Endothelial cell of umbilical vein (primary cell): ENCODE results near the gene POGZ. TPM values are rescaled to one million over a fixed set of nuclear protein-coding genes. Genes with fewer than 3 reads are reported as not detected.

ENCODE experiments used
- BruUV-seq: library from RNA; stranded (reverse); fragments of 400-500 nt; replicated peaks from 2 replicates; lab custom pipeline; 2021; lab: Mats Ljungman, UMichigan
- CTCF ChIA-PET: fragments of 300-600, 350-600 bp; sonication (Branson Sonifier 250); formaldehyde crosslinking; loops from one replicate; lab custom pipeline; 2021; ENCODE audit warnings: antibody characterized with exemption, inconsistent platforms; lab: Charles Lee
- POLR2A ChIA-PET: fragments of 300-600, 350-600 bp; sonication (Branson Sonifier 250); formaldehyde crosslinking; loops from one replicate; lab custom pipeline; 2021; ENCODE audit warnings: antibody characterized with exemption, inconsistent platforms; lab: Charles Lee
- DNase-seq: peaks from one replicate; pipeline ENCODE4 v3.0.0-alpha.2; 2011; ENCODE audit warnings: low read depth, low spot score
- FAIRE-seq: peaks from 2 replicates; lab custom pipeline; 2011; peaks lifted over from hg19 to GRCh38; lab: Jason Lieb, UNC
- H2AFZ ChIP-seq: 2 replicates; pipeline ENCODE4 v1.6.0; 2012; ENCODE audit warnings: low read depth, low read length, control low read depth, inconsistent platforms
- H3K27ac ChIP-seq: 2 replicates; pipeline ENCODE4 v1.5.1; 2011; ENCODE audit warnings: low read depth, mild to moderate bottlenecking, control low read depth, low read length, moderate library complexity; ENCODE audit not compliant: insufficient read depth
- H3K27me3 ChIP-seq, 2 experiments: 2 replicates each; pipeline versions ENCODE4 v1.6.0 to v1.6.1; 2011; ENCODE audit warnings: low read length in 2 of 2, mixed read lengths in 1 of 2; ENCODE audit not compliant: control insufficient read depth in 2 of 2, insufficient read depth in 2 of 2
- H3K36me3 ChIP-seq, 2 experiments: 2 replicates in 1 of 2; 3 replicates in 1 of 2; pipeline ENCODE4 v1.5.1; 2011; ENCODE audit warnings: low read length in 2 of 2, mild to moderate bottlenecking in 1 of 2, moderate library complexity in 1 of 2; ENCODE audit not compliant: control insufficient read depth in 2 of 2, insufficient read depth in 2 of 2; ENCODE audit errors: extremely low read depth in 1 of 2
- H3K4me1 ChIP-seq: 3 replicates; pipeline ENCODE4 v1.5.1; 2011; ENCODE audit warnings: mild to moderate bottlenecking, low read length; ENCODE audit not compliant: control insufficient read depth, insufficient read depth; ENCODE audit errors: extremely low read depth
- H3K4me2 ChIP-seq: 2 replicates; pipeline ENCODE4 v1.6.1; 2011; ENCODE audit warnings: low read length, control low read depth, mixed read lengths; ENCODE audit not compliant: insufficient read depth
- H3K4me3 ChIP-seq, 3 experiments: fragments of 200-600 bp in 1 of 3; sonication (generic), shearing (Covaris generic) in 1 of 3; replicated peaks in 1 of 3; 2 replicates each; pipeline ENCODE4 v1.5.1; 2011 to 2016; ENCODE audit warnings: control low read depth in 3 of 3, low read length in 3 of 3, mild to moderate bottlenecking in 2 of 3, inconsistent platforms in 1 of 3, low read depth in 1 of 3, moderate library complexity in 1 of 3; ENCODE audit not compliant: insufficient read depth in 1 of 3
- H3K79me2 ChIP-seq: 2 replicates; pipeline ENCODE4 v1.6.0; 2012; ENCODE audit warnings: low read length, inconsistent platforms; ENCODE audit not compliant: control insufficient read depth, insufficient read depth
- H3K9ac ChIP-seq: replicated peaks from 2 replicates; pipeline ENCODE3; 2011; ENCODE audit warnings: low read length, control low read depth; ENCODE audit not compliant: insufficient read depth; ENCODE audit errors: extremely low read depth
- H3K9me1 ChIP-seq: replicated peaks from 3 replicates; pipeline ENCODE4 v1.6.0; 2011; ENCODE audit warnings: mild to moderate bottlenecking, low read length; ENCODE audit not compliant: control insufficient read depth, insufficient read depth; ENCODE audit errors: extremely low read depth
- H3K9me3 ChIP-seq: replicated peaks from 2 replicates; pipeline ENCODE4 v1.5.1; 2012; ENCODE audit warnings: low read length, inconsistent platforms; ENCODE audit not compliant: control insufficient read depth, insufficient read depth
- H4K20me1 ChIP-seq: replicated peaks from 2 replicates; pipeline ENCODE3; 2011; ENCODE audit warnings: mild to moderate bottlenecking, low read length; ENCODE audit not compliant: control insufficient read depth, insufficient read depth; ENCODE audit errors: extremely low read depth
- EZH2 ChIP-seq: IDR thresholded peaks from 2 replicates; pipeline ENCODE4 v1.6.1; 2012; ENCODE audit warnings: borderline replicate concordance, low read depth, mild to moderate bottlenecking, moderate library complexity, low read length, inconsistent platforms; ENCODE audit not compliant: severe bottlenecking
- FOS ChIP-seq: IDR thresholded peaks from 2 replicates; pipeline ENCODE4 v1.6.1; 2011; ENCODE audit warnings: mild to moderate bottlenecking, low read length, moderate library complexity, borderline replicate concordance; ENCODE audit not compliant: insufficient read depth
- GATA2 ChIP-seq: IDR thresholded peaks from 2 replicates; pipeline ENCODE4 v1.7.0; 2011; ENCODE audit warnings: low read depth, mild to moderate bottlenecking, moderate library complexity, mixed read lengths, low read length; ENCODE audit not compliant: insufficient read length, insufficient read depth
- JUN ChIP-seq: IDR thresholded peaks from 2 replicates; pipeline ENCODE4 v1.6.1; 2011; ENCODE audit warnings: borderline replicate concordance, low read depth; ENCODE audit not compliant: insufficient read length, insufficient read depth
- MYC ChIP-seq: IDR thresholded peaks from one replicate; pipeline ENCODE4 v1.6.1; 2011; ENCODE audit warnings: mild to moderate bottlenecking, low read depth, low read length
- POLR2A ChIP-seq: IDR thresholded peaks from 2 replicates; pipeline ENCODE4 v1.6.1; 2012; ENCODE audit warnings: low read depth, mild to moderate bottlenecking, control low read depth, low read length
- POLR2AphosphoS5 ChIP-seq: IDR thresholded peaks from 2 replicates; pipeline ENCODE4 v1.6.1; 2012; ENCODE audit warnings: low read depth, mild to moderate bottlenecking, control low read depth, low read length, moderate library complexity; ENCODE audit not compliant: insufficient read depth
- dilution Hi-C: fragments of 300-500 bp; cut with MboI; formaldehyde crosslinking; loops from one replicate; pipeline ENCODE4 v1.15.0; 2019; ENCODE audit warnings: low sequenced_read_pairs; ENCODE audit not compliant: extremely low pct_ligation_motif_present
- intact Hi-C: fragments of 100-400 bp; cut with micrococcal nuclease; formaldehyde crosslinking; loops from one replicate; pipeline ENCODE4 v1.10.0; 2022
- polyA plus RNA-seq, 4 experiments: library from polyadenylated mRNA; depleted of rRNA in 3 of 4; stranded (reverse) in 3 of 4; unstranded in 1 of 4; fragments of >200 nt; gene quantifications; 2 replicates each; pipeline versions ENCODE4 v1.2.1 to v1.2.3, GENCODE V29; 2011 to 2012; ENCODE audit warnings: missing spikeins in 1 of 4
- total RNA-seq: library from RNA; stranded (reverse); gene quantifications from 2 replicates; pipeline ENCODE4 v1.2.3, GENCODE V29; 2021
- TF ChIP-seq, protein P1 (sequence below): IDR thresholded peaks from 2 replicates; pipeline ENCODE4 v1.6.1; 2011; ENCODE audit not compliant: insufficient read depth, insufficient read length
- TF ChIP-seq, protein P2 (sequence below), 2 donors: IDR thresholded peaks; 1 replicate in 1 of 2; 2 replicates in 1 of 2; pipeline ENCODE4 v1.5.1; 2011; ENCODE audit warnings: low read length in 2 of 2, mild to moderate bottlenecking in 2 of 2, moderate library complexity in 2 of 2, control low read depth in 1 of 2, inconsistent platforms in 1 of 2, low read depth in 1 of 2; ENCODE audit not compliant: insufficient read depth in 1 of 2; ENCODE audit errors: extremely low read depth in 1 of 2

The POGZ gene
- total and polyA plus RNA-seq, 2 donors (not counting 3 experiments of a cell fraction or from before 2014, with no cell fraction given) = 50.7 to 96.7 TPM

DNA sequence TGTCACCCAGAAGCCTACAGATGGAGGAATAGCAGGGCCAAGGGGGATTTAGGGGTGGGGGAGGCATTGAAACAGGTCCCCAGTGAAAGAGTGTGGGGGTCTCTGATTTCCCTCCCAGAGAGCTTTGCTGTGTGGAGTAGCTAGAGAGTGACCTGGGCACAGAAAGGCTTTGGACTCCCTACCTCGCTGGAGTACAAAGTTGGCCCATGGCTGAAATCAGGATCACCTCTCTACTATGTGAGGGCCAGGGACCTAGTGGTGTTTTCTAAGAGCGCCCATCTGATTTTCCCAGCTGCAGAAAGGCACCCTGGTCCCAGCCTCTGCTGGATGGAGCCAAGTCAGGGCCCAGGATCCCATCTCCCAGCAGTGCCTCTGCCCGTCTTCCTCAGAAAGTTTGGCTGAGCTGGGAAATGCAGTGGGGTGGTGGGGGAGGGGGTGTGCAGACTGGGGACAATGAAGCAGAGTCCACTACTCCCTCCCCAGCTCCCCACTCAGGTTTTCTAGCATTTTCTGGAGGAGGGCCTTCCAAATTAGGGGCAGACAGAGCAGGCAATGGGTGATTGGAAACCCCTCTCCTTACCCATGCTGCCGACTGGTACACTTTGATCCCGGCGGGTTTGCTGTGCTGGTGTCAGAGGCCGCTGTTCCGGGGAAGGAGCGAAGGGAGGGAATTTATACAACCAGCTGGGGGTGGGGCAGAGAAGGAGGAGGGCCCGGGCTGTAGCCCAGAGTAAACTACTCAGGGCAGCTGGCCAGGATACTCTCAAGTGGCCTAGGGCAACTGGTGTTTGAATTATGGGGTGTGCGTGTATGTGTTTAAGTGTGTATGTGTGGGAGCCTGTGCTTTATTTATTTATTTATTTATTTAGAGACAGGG is 87.0 kb downstream of the POGZ start, which contains the start of gene SELENBP1:
SELENBP1 (minus strand) TSS at position 648 of the 877 bp plus-strand sequence; CDS start at position 584, 64 bp downstream.
- Histone ChIP-seq H3K9me3 (no peaks in the 10 kb centered on the region), H2AFZ (peak within 1 kb of the TSS; percentile 54), H4K20me1 (no peaks in the 10 kb centered on the region), H3K4me2 (peak within 1 kb of the TSS; percentile 49), H3K4me1 (peaks cover 8% of the 10 kb centered on the region), H3K4me3 (peak within 1 kb of the TSS in 1 of 3 experiments; percentile 29), H3K27me3 (no peaks in the 10 kb centered on the region), H3K9ac (peak within 1 kb of the TSS; percentile 29), H3K36me3 (no peaks in the 10 kb centered on the region), H3K79me2 (no peaks in the 10 kb centered on the region), H3K27ac (no peak within 1 kb of the TSS), H3K9me1 (no peaks in the 10 kb centered on the region)
- POLR2A ChIA-PET = interaction anchor here (0.7 to 1.2 kb wide), 3 partner anchors 26 to 168 kb away, joined by 3 to 4 read pairs (median 4); partner anchors contain the start of gene TUFT1
- CTCF ChIA-PET = interaction anchor here (1.1 to 1.7 kb wide), 3 partner anchors 20 to 61 kb away, joined by 3 to 8 read pairs (median 5); no protein-coding TSS in a partner anchor
- FAIRE-seq = no peak
- dilution Hi-C loops (no loop called here), intact Hi-C loops (loop anchor here (1.0 to 2.0 kb wide), 2 partner anchors 25 to 27 kb away; partner anchors contain the start of genes PSMB4 and RFX5)
- TF ChIP-seq JUN = no peak
- peak; percentile 52 for TF ChIP-seq POLR2A
- DNase-seq = peak; percentile 64
- TSS peak; percentile 34 for BruUV-seq

DNA sequence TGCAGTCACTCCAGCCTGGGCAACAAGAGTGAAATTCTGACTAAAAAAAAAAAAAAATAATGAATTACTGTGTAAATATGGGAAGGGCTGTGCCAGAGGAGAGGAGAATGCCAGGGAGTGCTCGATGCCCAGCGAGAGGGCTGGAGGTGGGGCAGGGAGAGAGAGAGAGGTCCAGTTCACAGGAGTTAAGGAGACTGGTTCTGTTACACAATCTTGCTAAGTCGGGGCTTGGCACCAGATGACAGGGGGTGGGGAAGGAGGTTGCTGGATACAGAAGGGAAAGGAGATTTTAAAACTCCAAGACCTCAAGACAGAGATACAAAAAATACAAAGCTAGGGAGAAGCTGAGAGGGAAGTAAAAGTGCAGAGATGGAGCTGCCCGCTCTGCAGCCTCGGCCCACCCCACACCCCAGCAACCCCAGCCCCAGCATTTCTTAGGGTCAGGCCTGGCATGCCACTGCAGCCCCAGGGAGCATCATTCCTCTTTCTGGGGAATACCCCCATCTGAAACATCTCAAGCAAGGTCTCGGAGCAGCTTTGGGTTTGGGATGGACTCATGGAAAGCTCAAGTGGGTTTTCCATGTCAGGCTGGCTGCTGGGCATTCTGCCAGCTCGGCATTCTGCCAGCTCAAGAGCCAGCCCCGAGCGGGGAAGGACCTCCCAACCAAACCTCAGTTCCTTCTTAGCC is 87.8 kb downstream of the POGZ start:
- Histone ChIP-seq H3K4me2 (peak overlapping the region; percentile 49), H3K9me3 (no peaks in the 10 kb centered on the region), H3K9ac (no peak overlapping the region), H3K36me3 (no peaks in the 10 kb centered on the region), H4K20me1 (no peaks in the 10 kb centered on the region), H3K79me2 (no peaks in the 10 kb centered on the region), H3K4me3 (no peak overlapping the region), H2AFZ (peak overlapping the region; percentile 54), H3K4me1 (peaks cover 8% of the 10 kb centered on the region), H3K9me1 (no peaks in the 10 kb centered on the region), H3K27ac (no peak overlapping the region), H3K27me3 (no peaks in the 10 kb centered on the region)
- FAIRE-seq = peak; percentile 66
- no peak for TF ChIP-seq EZH2
- TF ChIP-seq, protein P1, sequence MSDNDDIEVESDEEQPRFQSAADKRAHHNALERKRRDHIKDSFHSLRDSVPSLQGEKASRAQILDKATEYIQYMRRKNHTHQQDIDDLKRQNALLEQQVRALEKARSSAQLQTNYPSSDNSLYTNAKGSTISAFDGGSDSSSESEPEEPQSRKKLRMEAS = no peak
- TF ChIP-seq MYC = no peak
- no peak for TF ChIP-seq GATA2
- no peak for TF ChIP-seq JUN
- TF ChIP-seq POLR2AphosphoS5 = no peak
- TF ChIP-seq, protein P2, sequence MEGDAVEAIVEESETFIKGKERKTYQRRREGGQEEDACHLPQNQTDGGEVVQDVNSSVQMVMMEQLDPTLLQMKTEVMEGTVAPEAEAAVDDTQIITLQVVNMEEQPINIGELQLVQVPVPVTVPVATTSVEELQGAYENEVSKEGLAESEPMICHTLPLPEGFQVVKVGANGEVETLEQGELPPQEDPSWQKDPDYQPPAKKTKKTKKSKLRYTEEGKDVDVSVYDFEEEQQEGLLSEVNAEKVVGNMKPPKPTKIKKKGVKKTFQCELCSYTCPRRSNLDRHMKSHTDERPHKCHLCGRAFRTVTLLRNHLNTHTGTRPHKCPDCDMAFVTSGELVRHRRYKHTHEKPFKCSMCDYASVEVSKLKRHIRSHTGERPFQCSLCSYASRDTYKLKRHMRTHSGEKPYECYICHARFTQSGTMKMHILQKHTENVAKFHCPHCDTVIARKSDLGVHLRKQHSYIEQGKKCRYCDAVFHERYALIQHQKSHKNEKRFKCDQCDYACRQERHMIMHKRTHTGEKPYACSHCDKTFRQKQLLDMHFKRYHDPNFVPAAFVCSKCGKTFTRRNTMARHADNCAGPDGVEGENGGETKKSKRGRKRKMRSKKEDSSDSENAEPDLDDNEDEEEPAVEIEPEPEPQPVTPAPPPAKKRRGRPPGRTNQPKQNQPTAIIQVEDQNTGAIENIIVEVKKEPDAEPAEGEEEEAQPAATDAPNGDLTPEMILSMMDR (IDR thresholded peaks at IDR 0.05; ENCODE audit: extremely low read depth in 1 of 2, insufficient read depth in 1 of 2, low read depth in 1 of 2, low read length in 2 of 2) = no peak
- no peak for TF ChIP-seq FOS
- TF ChIP-seq POLR2A = no peak
- dilution Hi-C loops (no loop called here), intact Hi-C loops (loop anchor here (1.0 to 2.0 kb wide), 2 partner anchors 24 to 27 kb away; partner anchors contain the start of genes PSMB4 and RFX5)
- DNase-seq = peak; percentile 78
- BruUV-seq = no TSS peak
- POLR2A ChIA-PET = interaction anchor here (0.7 to 1.2 kb wide), 2 partner anchors 27 to 169 kb away, joined by 3 to 4 read pairs; partner anchors contain the start of gene TUFT1
- CTCF ChIA-PET = interaction anchor here (1.1 to 1.7 kb wide), 3 partner anchors 19 to 60 kb away, joined by 3 to 8 read pairs (median 5); no protein-coding TSS in a partner anchor
